Hematopoietic multipotent progenitor cell treated with erythropoietin and hydrocortisone succinate and interleukin-3 and kit ligand, for 6 days (in vitro differentiated cells): ENCODE data around the gene L3MBTL3.

Experiments used
- DNase-seq: peaks from one replicate; pipeline ENCODE4 v3.0.0-alpha.2; 2015

Gene L3MBTL3

GRCh38 chr6:130029163-130029562, 10.8 kb downstream of the L3MBTL3 start:
- no peak for DNase-seq

- no peak for DNase-seq
Observed at GRCh38 chr6:130032758-130033340, 14.5 kb downstream of the L3MBTL3 start.

- peak; percentile 52 for DNase-seq
Observed at GRCh38 chr6:130033949-130034348, 15.6 kb downstream of the L3MBTL3 start.

- peak; percentile 72 for DNase-seq
Observed at GRCh38 chr6:130034378-130035146, 16.2 kb downstream of the L3MBTL3 start.

- DNase-seq: no peak
Observed at GRCh38 chr6:130035211-130035610, 16.8 kb downstream of the L3MBTL3 start.

- DNase-seq: peak; percentile 62
Observed at GRCh38 chr6:130037207-130037811, 18.9 kb downstream of the L3MBTL3 start.

GRCh38 chr6:130041594-130041993, 23.2 kb downstream of the L3MBTL3 start:
- no peak for DNase-seq

- DNase-seq: no peak
Observed at GRCh38 chr6:130043344-130043743, 25.0 kb downstream of the L3MBTL3 start.

- no peak for DNase-seq
Observed at GRCh38 chr6:130045622-130046021, 27.2 kb downstream of the L3MBTL3 start.

- no peak for DNase-seq
Observed at GRCh38 chr6:130046671-130047070, 28.3 kb downstream of the L3MBTL3 start.

GRCh38 chr6:130047088-130047995, 29.0 kb downstream of the L3MBTL3 start:
- no peak for DNase-seq

GRCh38 chr6:130050230-130050629, 31.8 kb downstream of the L3MBTL3 start:
- no peak for DNase-seq

- DNase-seq: no peak
Observed at GRCh38 chr6:130054725-130055124, 36.3 kb downstream of the L3MBTL3 start.

- no peak for DNase-seq
Observed at GRCh38 chr6:130055271-130055670, 36.9 kb downstream of the L3MBTL3 start.

GRCh38 chr6:130057495-130057894, 39.1 kb downstream of the L3MBTL3 start:
- no peak for DNase-seq

GRCh38 chr6:130063806-130064205, 45.4 kb downstream of the L3MBTL3 start:
- DNase-seq: no peak

- DNase-seq: no peak
Observed at GRCh38 chr6:130065609-130066156, 47.3 kb downstream of the L3MBTL3 start.

- DNase-seq: no peak
Observed at GRCh38 chr6:130069485-130069884, 51.1 kb downstream of the L3MBTL3 start.

GRCh38 chr6:130070326-130070725, 51.9 kb downstream of the L3MBTL3 start:
- DNase-seq: no peak

- no peak for DNase-seq
Observed at GRCh38 chr6:130070792-130071191, 52.4 kb downstream of the L3MBTL3 start.

GRCh38 chr6:130075879-130076460, 57.6 kb downstream of the L3MBTL3 start:
- no peak for DNase-seq

- peak; percentile 27 for DNase-seq
Observed at GRCh38 chr6:130076512-130076911, 58.1 kb downstream of the L3MBTL3 start.
